GM19324 (cell line): ENCODE measurements around the gene OTUD3.
"Not testable (repeated sequence)": the region's sequence is repeated elsewhere in the genome, so short reads cannot be mapped to it uniquely, and the experiment has no call there.

Experiments used
- ATAC-seq: cut with Tn5 transposase; IDR thresholded peaks from one replicate; pipeline ENCODE4 v1.9.1; 2021; ENCODE audit warnings: mild to moderate bottlenecking, moderate library complexity; ENCODE audit not compliant: unreplicated experiment, low FRiP score

Gene OTUD3

DNA sequence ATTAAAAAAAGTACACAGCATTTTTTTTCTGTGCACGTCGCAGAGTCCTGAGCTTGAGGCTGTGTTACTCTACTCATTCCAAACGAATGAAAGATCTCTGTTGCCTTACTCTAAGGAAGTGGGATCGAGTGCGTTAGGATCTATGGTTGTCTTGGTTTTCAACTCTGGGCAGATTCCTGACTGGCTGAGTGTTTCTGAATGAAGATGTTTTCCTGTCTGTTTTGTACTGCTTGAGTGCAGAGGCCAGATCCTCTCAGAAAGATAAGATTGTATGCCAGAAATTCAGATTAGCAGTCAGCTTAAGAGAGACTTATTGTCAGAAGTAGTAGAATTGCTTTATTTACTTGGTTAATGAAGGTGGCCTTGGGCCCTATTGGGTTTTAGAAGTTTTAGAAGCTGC, 27.2 kb downstream of the OTUD3 start:
- no peak for ATAC-seq

GRCh38 chr1:19909971-19910370, 27.8 kb downstream of the OTUD3 start:
- ATAC-seq = no peak

DNA sequence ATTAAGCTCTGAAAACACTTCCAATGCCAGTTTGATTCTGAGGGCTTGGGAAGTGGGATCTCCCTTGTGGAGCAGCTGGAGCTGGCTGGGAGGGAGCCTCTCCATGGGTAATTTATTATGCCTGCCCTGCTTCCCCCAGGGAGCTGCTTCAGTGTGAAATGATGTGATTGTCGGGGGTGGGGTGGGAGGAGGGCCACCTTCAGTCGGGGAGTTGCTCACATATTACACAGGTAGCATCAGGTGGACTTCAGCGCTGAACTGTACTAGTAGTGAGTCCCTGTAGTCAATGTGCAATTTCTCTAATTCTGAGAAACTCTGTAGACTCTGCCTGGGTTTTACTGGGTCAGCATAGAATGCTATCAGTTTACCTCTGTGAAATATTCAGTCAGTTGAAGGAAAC, 28.5 kb downstream of the OTUD3 start:
- ATAC-seq = no peak

DNA sequence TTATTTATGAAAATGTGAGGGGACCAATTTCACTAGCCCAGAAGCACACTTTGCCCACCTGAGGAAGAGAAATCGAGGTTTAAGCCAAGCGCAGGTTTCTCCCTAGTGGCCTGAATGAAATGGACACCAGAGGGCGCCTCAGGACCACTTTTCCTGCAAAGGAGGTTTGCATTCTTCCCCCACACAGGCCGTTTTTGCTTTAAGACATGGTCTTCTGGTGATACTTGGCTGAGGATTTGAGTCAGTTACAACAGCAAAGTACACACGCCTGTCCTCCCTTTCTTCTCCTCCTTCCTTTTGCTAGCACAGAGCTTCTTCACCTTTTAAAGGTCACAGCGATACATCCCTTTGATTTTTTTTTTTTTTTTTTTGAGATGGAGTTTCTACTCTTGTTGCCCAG, 35.9 kb downstream of the OTUD3 start:
- no peak for ATAC-seq

DNA sequence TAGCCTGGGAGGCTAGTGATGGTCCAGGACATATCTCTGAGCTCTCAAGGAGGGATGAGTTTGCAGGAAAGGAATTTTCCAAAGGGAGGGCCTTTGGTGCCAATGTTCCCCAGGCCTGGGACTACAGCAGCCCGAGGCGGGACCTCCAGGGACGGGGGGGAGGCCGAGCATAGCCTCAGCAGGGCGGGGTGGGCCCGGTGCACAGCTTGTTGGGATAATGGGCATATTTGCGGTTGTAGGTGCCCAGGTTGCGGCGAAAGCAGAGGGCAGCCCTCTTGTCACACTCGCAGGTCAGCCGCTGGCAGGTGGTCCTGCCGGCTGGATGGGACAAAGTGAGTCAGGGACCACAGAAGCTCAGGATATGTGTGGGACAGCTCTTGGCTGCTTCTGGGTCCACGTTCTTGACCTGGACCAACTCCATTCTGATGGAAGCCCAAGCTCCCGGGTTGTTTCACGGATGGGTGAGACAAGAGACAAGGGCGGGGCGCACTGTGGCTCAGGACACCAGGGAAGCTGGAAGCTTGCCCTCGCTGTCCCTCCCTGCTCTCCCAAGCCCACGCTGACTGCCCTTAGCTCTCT, 38.0 kb downstream of the OTUD3 start:
- ATAC-seq = no peak

GRCh38 chr1:19921310-19921709, 39.1 kb downstream of the OTUD3 start:
- no peak for ATAC-seq

DNA sequence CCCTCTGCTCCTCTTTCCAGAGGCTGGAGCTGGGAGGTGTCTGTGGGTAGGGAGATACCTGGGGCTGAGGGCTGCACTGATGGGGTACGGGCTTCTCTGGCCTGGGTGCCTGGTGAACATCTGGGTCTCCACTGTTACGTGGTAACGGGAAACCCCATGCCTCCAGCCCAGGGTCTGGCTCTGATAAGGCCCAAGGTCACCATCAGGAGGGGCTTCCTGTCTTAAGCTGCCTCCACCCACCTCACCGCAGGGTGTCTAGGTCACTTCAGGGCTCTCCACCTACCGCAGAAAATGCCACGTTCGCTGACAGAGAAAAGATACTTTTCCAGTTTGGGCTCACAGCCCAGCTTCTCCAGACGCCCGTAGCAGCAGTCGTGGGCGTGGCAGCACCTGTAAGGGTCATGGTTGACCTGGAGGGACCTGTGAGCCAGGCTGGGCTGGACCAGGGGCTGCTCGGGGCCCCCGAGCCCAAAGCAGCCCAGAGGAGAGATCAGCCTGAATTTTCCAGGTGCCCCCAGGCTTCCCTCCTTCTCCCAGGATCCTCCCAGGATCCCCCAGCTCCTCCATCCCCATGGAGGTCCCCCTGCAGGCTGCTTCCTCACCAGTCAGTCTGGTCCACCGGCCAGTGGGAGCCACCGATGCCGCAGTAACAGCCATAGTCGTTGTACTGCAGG, 40.0 kb downstream of the OTUD3 start:
- no peak for ATAC-seq

- no peak for ATAC-seq
Measured at GRCh38 chr1:19923137-19923952, 41.1 kb downstream of the OTUD3 start, which contains the start of gene PLA2G2E. PLA2G2E (minus strand) TSS chr1:19923617; CDS start chr1:19923559, 58 bp downstream.

DNA sequence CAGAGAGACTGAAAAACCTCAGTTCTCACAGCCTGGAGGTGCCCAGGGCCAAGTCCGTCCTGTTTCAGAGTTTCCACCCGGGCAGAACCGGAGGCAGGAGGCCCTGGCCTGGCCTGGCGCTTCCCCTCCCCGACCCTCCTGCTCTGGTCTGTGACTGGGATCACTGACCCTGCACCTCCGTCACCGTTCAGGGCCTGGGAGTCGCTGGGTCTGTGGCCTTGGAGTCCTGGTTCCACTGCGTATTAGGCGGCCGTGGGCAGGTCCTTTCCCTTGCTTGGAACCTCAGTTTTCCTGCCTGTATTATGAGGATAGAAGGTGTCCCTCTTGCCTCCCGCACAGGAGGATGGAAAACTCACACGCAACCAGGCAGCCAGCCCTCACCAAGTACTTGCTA, 41.8 kb downstream of the OTUD3 start:
- no peak for ATAC-seq

DNA sequence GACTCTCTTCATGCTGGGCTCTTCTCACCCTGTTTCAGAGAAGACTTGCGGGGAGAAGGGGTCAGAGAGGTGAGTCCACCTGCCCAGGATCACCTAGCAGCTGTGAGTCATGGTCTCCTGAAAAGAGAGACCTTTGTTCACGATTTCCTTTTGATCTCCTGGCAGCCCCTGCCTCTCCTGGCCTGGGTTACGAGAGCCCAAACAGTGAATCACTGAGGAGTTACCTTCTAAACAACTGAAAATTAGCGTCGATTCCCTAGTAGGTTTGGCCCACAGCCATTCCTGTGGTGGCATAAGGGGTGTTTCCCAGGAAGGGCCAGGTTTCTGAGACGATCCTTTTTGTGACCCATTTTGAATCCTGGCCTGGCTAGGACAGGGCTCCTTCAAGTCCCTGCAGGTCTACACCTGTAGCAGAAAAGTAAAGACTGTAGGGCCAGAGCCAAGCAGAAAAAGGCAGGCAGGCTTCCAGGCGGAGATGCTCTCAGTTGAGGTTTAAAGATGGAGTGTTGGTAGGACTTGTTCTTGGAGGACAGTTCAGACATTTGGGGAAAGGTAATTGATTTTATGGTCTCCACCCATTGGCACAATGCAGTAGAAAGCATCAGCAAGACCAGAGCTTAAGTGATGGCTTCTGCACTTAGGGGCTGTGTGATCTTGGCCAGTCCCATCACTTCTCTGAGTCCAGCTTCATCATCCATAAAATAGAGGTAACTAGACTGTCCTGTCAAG, 43.3 kb downstream of the OTUD3 start:
- no peak for ATAC-seq

DNA sequence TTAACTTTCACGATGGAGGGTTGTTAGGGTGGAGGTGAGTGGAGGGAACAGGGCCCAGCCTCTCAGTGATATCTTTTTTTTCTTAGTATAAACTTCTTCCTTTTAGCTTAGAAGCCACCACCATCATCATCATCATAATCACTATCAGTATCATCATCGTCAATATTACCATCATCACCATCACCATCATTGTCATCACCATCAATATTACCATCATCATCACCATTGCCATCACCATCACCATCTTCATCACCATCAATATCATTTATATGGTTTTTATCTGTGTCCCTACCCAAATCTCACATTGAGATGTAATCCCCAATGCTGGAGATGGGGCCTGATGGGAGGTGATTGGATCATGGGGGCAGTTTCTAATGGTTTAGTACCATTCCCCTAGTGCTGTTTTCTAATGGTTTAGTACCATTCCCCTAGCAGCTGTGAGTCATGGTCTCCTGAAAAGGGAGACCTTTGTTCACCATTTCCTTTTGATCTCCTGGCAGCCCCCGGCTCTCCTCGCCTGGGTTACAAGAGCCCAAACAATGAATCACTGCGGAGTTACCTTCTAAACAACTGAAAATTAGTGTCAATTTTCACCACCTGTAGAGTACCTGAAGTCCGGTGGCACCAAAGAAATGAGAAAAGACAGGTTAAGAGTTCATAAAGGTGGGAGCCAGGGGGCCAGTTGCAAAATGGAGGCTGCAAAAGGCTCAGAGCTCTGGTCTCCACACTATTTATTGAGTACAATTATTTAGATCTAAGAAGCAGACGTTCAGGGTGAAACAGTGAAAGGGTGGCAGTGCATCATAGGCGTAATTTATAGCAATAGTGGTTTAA, 44.3 kb downstream of the OTUD3 start:
- ATAC-seq = no peak

- not testable (repeated sequence) for ATAC-seq
Measured at GRCh38 chr1:19927130-19927421, 44.9 kb downstream of the OTUD3 start.

DNA sequence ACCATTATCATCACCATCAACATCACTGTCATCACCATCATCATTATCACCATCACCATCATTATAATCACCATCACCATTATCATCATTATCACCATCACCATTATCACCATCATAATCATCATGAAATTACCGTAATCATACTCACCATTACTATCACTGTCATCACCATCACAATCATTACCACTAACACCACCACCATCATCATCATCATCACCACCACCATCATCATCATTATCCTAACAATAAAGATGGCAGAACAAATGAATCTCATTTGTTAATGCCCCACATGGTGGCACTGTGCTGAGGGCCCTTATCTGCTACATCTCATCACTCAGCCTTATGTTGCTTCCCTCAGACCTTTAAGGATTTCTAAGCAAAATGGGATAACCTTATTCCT, 50.7 kb downstream of the OTUD3 start:
- ATAC-seq = no peak

DNA sequence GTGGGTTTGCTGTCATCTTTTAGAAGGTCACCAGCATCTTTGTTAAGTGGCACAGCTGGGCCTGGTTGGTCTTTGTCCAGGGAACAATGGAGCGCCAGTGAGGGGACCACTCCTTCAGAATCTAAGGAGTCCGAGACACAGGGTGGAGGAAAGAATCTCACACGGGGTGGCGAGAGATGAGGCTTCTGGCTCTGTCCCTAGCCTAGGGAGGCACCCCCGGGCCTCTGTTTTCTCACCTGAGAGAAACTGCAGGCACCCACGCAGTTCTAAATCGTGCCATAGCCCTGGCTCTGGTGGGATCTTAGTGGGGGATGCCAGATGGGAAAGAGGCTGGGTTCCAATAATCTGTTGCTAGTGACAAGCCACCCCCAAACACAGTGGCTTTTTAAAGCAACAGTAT, 52.1 kb downstream of the OTUD3 start:
- no peak for ATAC-seq

DNA sequence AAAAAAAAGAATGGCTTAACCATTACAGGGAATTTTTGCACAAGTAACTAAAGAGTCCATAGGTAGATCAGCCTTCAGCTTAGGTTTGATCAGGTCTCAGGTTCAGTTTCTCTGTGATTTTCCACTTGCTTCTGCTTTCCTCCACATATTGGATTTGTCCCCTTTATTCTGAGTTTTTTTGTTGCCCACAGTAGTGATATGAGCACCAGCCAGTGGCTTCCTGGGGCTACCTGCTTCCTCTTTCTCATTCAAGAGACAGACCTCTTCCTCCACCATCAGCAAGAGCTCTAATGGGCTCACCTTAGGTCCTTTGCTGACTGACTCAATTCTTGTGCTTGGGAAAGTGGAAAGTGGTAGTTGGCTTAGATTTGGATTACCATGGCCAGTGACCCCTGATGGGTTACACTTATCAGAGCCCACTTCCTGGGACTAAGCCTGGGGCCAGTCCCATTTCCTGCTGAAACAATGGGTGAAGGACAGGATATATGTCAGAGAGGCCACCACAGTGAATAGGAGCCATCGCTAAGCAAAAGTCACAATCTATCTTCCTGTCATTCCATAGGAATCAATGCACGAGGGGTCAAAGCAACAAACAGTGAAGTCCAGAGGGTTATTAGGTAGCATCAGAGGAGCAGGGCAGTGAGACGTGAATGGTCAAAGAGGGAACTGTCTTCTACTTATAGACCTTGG, 54.0 kb downstream of the OTUD3 start:
- ATAC-seq = no peak

GRCh38 chr1:19938472-19938871, 56.3 kb downstream of the OTUD3 start:
- no peak for ATAC-seq

GRCh38 chr1:19940486-19941205, 58.5 kb downstream of the OTUD3 start:
- ATAC-seq = no peak

GRCh38 chr1:19941206-19941568, 59.0 kb downstream of the OTUD3 start:
- ATAC-seq = no peak

- ATAC-seq = no peak
Measured at GRCh38 chr1:19942088-19942487, 59.9 kb downstream of the OTUD3 start.
